ENCODE data around the gene CACNA1H. TPM values are rescaled to one million over a fixed set of nuclear protein-coding genes. Genes with fewer than 3 reads are reported as not detected.
A peak's percentile ranks its signal among the peaks of the same experiment; 100 is the strongest.
"Not testable (repeated sequence)": the region's sequence is repeated elsewhere in the genome, so short reads cannot be mapped to it uniquely, and the experiment has no call there.

Gene CACNA1H
- total RNA-seq, 1 donor from 2014 or later = 15.4 TPM

DNA sequence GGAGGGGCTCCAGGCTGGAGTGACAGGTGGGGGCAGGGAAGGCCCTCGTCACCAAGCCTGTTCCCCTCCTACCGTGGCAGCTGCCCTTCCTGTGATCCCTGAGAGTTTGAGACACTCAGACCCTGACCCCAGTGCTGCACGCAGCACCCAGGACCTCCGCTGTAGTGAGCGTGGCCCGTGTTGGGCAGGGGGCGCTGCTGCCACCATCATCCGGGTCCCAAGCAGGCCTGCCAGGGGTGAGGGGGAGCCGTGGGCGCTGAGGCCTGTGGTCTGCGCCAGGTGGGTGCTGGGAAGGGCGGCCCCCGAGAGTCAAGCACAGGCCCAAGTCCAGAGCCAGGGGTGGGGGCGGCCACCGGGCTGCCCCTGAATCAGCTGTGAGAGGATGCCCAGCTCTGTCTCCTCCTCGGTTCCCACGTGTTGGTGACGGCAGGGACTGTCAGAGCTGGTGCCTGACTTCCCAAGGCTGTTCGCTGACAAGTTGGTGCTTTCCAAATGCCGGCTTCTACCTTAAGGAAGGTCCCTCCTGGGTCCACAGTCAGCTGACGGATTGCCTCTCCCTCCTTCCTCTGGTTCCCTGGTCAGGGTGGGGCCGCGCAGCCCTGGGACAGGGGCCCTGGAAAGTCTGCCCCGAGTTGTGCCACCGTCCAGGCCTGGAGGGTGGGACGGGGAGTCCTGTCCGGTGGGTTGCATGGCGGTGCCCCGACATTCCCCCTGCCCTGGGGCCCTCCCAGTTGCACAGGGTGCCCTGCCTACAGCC is 41.1 kb downstream of the CACNA1H start:
- DNase-seq = no peak

DNA sequence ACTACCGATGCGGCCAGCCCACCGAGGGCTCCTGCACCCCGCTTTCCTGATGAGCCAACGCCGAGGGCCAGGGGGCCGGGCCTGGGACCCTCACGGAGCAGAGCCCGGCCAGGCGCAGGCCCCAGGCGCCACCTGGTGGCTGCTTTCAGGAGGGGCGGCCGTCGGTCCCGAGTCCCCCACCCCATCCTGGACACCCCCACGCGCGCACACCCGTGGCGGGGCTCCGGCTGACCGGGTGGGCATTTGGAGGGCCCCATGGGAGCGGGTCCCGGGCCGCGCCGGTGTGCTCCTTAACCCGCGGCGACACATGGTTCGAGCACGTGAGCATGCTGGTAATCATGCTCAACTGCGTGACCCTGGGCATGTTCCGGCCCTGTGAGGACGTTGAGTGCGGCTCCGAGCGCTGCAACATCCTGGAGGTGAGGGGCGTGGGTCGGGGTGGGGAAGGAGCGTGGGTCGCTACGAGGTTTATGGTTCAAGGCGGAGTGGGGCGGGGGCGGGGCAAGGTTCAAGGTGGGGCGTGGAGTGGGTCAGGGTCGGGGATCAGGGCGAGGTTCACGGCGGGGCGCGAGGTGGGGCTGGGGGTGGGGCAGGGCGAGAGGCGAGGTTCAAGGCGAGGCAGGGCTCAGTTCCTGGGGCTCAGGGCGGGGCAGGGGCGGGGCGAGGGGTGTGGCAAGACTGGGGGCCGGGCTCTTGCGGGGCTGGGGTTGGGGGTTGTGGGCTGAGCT is 41.9 kb downstream of the CACNA1H start:
- DNase-seq = no peak

GRCh38 chr16:1195393-1195666 is 42.4 kb downstream of the CACNA1H start:
- DNase-seq = no peak

DNA sequence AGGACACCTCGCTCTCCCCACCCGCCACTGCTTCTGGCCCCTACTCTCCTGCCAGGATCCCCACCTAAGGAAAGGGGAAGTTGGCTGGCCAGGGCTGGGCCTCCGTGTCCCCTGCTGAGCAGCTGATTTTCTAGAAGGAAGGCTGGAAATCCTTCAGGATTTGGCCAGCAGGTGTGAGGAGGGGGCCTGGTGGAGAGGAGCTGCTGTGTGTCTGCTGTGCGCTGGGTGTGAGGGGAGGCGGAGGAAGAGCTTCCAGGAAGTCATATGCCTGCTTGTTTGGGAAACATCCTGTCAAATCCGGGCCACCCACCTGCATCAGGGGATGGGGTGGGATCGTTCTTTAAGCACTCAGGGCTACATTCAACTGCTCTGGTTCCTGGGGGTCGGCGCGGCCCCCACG is 43.6 kb downstream of the CACNA1H start:
- no peak for DNase-seq

- no peak for DNase-seq
Measured at GRCh38 chr16:1197237-1197866, 44.4 kb downstream of the CACNA1H start.

DNA sequence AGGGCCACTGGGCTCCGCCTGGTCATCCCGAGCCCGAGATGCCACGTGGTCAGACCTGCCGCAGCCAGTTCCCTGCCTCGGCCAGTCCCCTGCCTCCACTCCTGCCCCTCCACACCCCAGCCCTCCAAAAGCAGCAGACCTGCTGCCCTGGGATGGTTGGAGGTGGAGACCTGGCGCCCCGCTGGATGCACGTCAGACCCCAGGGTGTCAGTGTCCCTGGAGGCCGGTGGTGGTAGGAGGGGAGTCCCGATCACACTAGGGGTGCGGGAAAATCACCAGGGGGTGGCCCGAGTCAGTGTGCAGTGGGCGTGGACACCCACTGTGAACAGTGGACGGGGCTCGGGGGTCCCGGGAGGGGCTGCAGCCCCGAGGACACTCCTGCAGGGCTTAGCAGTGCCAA is 45.3 kb downstream of the CACNA1H start:
- no peak for DNase-seq

DNA sequence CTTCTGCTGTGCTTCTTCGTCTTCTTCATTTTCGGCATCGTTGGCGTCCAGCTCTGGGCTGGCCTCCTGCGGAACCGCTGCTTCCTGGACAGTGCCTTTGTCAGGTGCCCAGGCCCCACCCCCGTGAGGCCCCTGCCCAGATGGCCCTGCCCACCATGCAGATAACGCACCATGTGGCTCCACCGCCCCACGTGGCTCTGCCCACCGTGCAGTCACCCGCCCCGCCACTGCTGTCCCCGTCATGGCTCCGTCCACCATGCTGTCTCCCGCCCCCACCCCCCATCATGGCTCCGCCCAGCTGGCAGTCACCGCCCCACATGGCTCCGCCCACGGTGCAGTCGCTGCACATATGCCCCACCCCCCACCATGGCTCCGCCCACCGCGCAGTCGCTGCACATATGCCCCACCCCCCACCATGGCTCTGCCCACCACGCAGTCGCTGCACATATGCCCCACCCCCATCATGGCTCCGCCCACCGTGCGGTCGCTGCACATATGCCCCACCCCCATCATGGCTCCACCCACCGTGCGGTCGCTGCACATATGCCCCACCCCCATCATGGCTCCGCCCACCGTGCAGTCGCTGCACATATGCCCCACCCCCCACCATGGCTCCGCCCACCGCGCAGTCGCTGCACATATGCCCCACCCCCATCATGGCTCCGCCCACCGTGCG is 45.9 kb downstream of the CACNA1H start:
- DNase-seq = not testable (repeated sequence)

GRCh38 chr16:1199347-1200013 is 46.6 kb downstream of the CACNA1H start:
- no peak for DNase-seq

DNA sequence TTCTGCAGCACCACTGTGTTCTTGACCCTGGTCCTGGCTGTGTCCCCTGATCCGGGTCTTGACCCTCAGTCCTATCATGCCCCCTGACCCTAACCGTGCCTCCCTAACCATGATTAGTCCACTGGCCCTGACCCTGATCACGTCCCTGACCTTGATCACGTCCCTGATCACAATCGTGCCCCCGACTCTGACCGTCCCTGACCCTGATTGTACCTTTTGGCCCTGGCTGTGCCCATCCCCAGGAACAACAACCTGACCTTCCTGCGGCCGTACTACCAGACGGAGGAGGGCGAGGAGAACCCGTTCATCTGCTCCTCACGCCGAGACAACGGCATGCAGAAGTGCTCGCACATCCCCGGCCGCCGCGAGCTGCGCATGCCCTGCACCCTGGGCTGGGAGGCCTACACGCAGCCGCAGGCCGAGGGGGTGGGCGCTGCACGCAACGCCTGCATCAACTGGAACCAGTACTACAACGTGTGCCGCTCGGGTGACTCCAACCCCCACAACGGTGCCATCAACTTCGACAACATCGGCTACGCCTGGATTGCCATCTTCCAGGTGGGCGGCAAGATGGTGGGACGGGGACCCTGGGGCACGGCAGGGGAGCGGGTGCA is 47.2 kb downstream of the CACNA1H start:
- no peak for DNase-seq

GRCh38 chr16:1201444-1201843 is 48.5 kb downstream of the CACNA1H start:
- DNase-seq = no peak

DNA sequence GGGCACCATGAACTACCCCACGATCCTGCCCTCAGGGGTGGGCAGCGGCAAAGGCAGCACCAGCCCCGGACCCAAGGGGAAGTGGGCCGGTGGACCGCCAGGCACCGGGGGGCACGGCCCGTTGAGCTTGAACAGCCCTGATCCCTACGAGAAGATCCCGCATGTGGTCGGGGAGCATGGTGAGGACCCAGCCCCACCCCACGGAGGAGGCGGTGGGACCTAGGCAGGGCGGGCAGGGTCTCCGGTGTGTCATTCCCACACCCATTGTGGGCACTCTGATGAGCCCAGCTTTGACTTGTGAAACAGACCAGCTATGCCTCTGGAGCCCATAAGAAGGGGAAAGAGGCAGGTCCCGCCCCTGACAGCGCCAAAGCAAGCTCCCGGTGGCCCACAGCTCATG is 49.4 kb downstream of the CACNA1H start:
- DNase-seq = no peak

DNA sequence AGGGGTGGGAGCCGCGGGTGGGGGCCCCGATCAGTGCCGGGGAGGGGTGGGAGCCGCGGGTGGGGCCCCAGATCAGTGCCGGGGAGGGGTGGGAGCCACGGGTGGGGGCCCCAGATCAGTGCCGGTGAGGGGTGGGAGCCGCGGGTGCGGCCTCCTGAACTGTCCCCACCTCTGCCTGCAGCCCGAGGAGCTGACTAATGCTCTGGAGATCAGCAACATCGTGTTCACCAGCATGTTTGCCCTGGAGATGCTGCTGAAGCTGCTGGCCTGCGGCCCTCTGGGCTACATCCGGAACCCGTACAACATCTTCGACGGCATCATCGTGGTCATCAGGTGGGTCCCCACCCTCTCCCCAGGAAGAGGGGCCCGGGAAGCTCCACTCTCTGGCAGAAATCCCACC is 52.0 kb downstream of the CACNA1H start:
- DNase-seq = no peak

DNA sequence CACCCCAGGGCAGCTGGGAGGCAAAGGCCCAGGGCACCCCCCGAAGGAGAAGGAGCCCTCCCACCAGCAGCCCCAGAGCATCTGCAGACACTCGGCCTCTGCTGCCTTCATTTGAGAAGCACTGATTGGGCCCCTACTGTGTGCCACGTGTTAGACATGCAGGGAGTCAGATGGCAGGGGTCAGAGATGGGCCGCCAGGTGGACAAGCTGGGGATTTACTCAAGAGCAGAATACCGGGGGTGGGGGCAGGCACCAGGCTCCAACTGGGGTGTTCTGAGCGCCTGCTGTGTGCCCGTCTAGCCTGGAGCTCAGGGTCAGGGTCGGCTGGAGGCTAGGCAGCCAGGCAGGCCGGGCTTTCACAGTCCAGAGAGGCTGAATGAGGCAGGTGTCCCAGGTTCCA is 53.4 kb downstream of the CACNA1H start:
- DNase-seq = no peak

DNA sequence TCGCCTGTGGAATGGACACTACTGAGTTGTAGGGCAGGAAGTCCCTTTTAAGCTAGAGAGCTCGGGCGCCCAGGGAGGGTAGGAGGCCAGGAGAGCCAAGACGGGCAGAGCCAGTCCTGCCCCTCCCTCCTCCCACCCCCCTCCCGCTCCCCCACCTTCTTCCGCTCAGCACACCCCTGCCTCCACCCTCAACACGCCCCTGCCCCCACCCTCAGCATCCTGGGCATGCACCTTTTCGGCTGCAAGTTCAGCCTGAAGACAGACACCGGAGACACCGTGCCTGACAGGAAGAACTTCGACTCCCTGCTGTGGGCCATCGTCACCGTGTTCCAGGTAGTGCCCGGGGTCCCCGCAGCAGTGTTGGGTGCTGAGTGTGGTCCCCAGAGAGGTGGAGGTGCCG is 53.9 kb downstream of the CACNA1H start:
- no peak for DNase-seq

GRCh38 chr16:1208239-1208830 is 55.4 kb downstream of the CACNA1H start:
- no peak for DNase-seq

GRCh38 chr16:1209081-1209480 is 56.2 kb downstream of the CACNA1H start:
- DNase-seq = no peak

DNA sequence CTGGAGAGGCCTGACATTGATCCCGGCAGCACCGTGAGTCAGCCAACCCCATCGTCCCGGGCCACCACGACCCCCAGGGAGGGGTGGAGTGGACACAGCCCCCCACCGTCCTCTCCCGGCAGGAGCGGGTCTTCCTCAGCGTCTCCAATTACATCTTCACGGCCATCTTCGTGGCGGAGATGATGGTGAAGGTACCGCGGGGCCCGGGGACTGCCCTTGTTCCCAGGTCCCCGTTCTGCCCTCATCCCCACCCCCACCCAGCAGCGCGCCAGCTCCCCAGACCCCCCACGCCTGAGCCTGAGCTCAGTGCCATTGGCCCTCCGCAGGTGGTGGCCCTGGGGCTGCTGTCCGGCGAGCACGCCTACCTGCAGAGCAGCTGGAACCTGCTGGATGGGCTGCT is 57.6 kb downstream of the CACNA1H start:
- no peak for DNase-seq

DNA sequence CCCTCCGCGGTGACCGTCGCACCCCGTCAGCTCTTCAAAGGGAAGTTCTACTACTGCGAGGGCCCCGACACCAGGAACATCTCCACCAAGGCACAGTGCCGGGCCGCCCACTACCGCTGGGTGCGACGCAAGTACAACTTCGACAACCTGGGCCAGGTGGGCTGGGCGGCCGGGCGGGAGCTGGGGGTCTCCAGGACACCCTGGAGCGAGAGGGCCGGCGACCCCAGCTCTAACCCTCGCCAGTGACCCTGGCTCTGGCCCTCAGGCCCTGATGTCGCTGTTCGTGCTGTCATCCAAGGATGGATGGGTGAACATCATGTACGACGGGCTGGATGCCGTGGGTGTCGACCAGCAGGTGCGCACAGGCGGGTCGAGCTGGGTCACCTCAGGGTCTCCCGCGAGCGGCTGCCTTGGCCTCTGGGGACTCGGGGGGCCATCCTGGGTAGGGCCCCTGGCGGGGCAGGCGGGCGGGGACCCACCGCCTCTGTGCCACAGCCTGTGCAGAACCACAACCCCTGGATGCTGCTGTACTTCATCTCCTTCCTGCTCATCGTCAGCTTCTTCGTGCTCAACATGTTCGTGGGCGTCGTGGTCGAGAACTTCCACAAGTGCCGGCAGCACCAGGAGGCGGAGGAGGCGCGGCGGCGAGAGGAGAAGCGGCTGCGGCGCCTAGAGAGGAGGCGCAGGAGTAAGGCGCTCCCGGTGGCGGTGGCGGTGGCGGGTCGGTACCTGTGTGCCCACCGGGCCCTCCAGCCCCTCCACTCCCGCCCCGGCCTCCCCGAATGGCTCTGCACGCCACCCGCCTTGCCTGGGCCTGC is 58.8 kb downstream of the CACNA1H start:
- peak; percentile 22 for DNase-seq

- no peak for DNase-seq
Measured at GRCh38 chr16:1212616-1213194, 59.8 kb downstream of the CACNA1H start.

DNA sequence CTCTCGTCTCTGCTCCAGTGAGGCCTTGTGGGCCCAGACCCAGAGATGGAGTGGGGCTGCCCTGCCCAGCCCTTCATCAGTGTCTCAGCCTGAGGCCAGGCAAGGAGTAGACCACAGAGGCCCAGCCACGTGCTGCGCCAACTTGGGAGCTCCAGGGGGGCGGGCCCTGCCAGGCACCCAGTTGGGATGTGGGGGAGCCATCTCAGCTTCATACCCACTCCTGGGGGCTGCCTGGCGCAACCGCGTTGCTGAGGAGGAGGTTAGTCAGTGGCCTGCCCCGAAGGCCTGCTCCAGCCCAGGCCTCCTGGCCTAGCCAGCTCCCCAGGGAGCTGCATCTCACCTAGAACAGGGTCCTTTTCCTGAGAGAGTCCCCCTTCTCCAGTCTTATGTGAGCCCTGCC is 60.3 kb downstream of the CACNA1H start:
- DNase-seq = no peak

Data from occipital lobe (tissue), 2 donors.